ENCODE data around the gene TNIP2. TPM values are rescaled to one million over a fixed set of nuclear protein-coding genes. Genes with fewer than 3 reads are reported as not detected.

Gene TNIP2
- total RNA-seq, 4 donors from 2014 or later = 91.8 to 203 (median 129) TPM

GRCh38 chr4:2757426-2757825 lies 1.3 kb upstream of the TNIP2 start:
- intact Hi-C loops (cut with DNase I; ENCODE audit: low total_unique reads) = no loop called here
- in situ Hi-C loops (cut with MboI; ENCODE audit: low pct_ligation_motif_present in 1 of 4, low pct_unique_long_range_greater_than_20kb in 1 of 4, low sequenced_read_pairs in 3 of 4) = loop anchor here in 2 of 4 donors (25.0 kb wide), 1 partner anchor 180 kb away; no protein-coding TSS in a partner anchor
- Histone ChIP-seq H3K27ac (no peak overlapping the region), H3K9me3 (no peaks in the 10 kb centered on the region), H3K4me3 (no peak overlapping the region), H3K27me3 (no peaks in the 10 kb centered on the region), H3K36me3 (no peaks in the 10 kb centered on the region), H3K4me1 (peaks cover 14 to 57% (median 39%) of the 10 kb centered on the region in 4 donors)
- TF ChIP-seq POLR2AphosphoS5 (IDR thresholded peaks at IDR 0.05) = no peak
- TF ChIP-seq EP300 (IDR thresholded peaks at IDR 0.05; ENCODE audit: low read depth) = no peak
- no peak for TF ChIP-seq POLR2A (IDR thresholded peaks at IDR 0.05)
- TF ChIP-seq CTCF (IDR thresholded peaks at IDR 0.05) = no peak
- WGBS, 2 donors (ENCODE audit: low coverage in 1 of 2) = 67 to 98% methylated on average over 1 to 3 of the region's 3 CpGs
- DNase-seq = no peak

- WGBS, 2 donors (ENCODE audit: low coverage in 1 of 2) = 44 to 71% methylated on average over 2 to 25 of the region's 25 CpGs
- peaks cover 14 to 55% (median 35%) of the 10 kb centered on the region in 4 donors for H3K4me1 ChIP-seq
These were observed 685 bp upstream of the TNIP2 start for GRCh38 chr4:2756691-2757350.

GRCh38 chr4:2754848-2755819 lies 1.0 kb downstream of the TNIP2 start:
- no peak for TF ChIP-seq POLR2A (IDR thresholded peaks at IDR 0.05)
- no peak for TF ChIP-seq POLR2AphosphoS5 (IDR thresholded peaks at IDR 0.05)
- no peak for TF ChIP-seq CTCF (IDR thresholded peaks at IDR 0.05)
- TF ChIP-seq EP300 (IDR thresholded peaks at IDR 0.05; ENCODE audit: low read depth) = no peak
- peak overlapping the region; percentile 89 to 97 (median 90) for H3K27ac ChIP-seq
- H3K4me3 ChIP-seq = peak overlapping the region; percentile 53 to 86 (median 68)
- in situ Hi-C loops (cut with MboI; ENCODE audit: low pct_ligation_motif_present in 1 of 4, low pct_unique_long_range_greater_than_20kb in 1 of 4, low sequenced_read_pairs in 3 of 4) = loop anchor here in 2 of 4 donors (25.0 kb wide), 1 partner anchor 182 kb away; no protein-coding TSS in a partner anchor
- H3K27me3 ChIP-seq = no peaks in the 10 kb centered on the region
- no peak for DNase-seq
- peaks cover 16 to 58% (median 36%) of the 10 kb centered on the region in 4 donors for H3K4me1 ChIP-seq
- H3K9me3 ChIP-seq = no peaks in the 10 kb centered on the region
- intact Hi-C loops (cut with DNase I; ENCODE audit: low total_unique reads) = no loop called here
- WGBS, 2 donors (ENCODE audit: low coverage in 1 of 2) = 51% methylated on average over 22 of the region's 23 CpGs; no CpG with 5 or more reads in 1 of the 2 donors
- no peaks in the 10 kb centered on the region for H3K36me3 ChIP-seq

More at GRCh38 chr4:2756691-2757350, 685 bp upstream of the TNIP2 start:
- H3K9me3 ChIP-seq = no peaks in the 10 kb centered on the region
- peak overlapping the region; percentile 84 to 97 (median 90) for H3K27ac ChIP-seq
- intact Hi-C loops (cut with DNase I; ENCODE audit: low total_unique reads) = no loop called here
- no peak for DNase-seq
- in situ Hi-C loops (cut with MboI; ENCODE audit: low pct_ligation_motif_present in 1 of 4, low pct_unique_long_range_greater_than_20kb in 1 of 4, low sequenced_read_pairs in 3 of 4) = loop anchor here in 2 of 4 donors (25.0 kb wide), 1 partner anchor 180 kb away; no protein-coding TSS in a partner anchor
- no peaks in the 10 kb centered on the region for H3K36me3 ChIP-seq
- TF ChIP-seq POLR2AphosphoS5 (IDR thresholded peaks at IDR 0.05) = no peak
- TF ChIP-seq EP300 (IDR thresholded peaks at IDR 0.05; ENCODE audit: low read depth) = no peak
- peak; percentile 36 for TF ChIP-seq POLR2A (IDR thresholded peaks at IDR 0.05)
- no peak for TF ChIP-seq CTCF (IDR thresholded peaks at IDR 0.05)
- no peaks in the 10 kb centered on the region for H3K27me3 ChIP-seq
- peak overlapping the region in 3 of 4 donors; percentile 10 to 86 (median 47) for H3K4me3 ChIP-seq

- no peak overlapping the region for H3K4me3 ChIP-seq
- WGBS, 2 donors (ENCODE audit: low coverage in 1 of 2) = 97% methylated on average over 4 of the region's 4 CpGs; no CpG with 5 or more reads in 1 of the 2 donors
- no peak for DNase-seq
- peaks cover 16 to 48% (median 34%) of the 10 kb centered on the region in 4 donors for H3K4me1 ChIP-seq
- no peak overlapping the region for H3K27ac ChIP-seq
- in situ Hi-C loops (cut with MboI; ENCODE audit: low pct_ligation_motif_present in 1 of 4, low pct_unique_long_range_greater_than_20kb in 1 of 4, low sequenced_read_pairs in 3 of 4) = loop anchor here in 2 of 4 donors (25.0 kb wide), 1 partner anchor 184 kb away; no protein-coding TSS in a partner anchor
- TF ChIP-seq EP300 (IDR thresholded peaks at IDR 0.05; ENCODE audit: low read depth) (no peak), POLR2A (IDR thresholded peaks at IDR 0.05) (no peak), POLR2AphosphoS5 (IDR thresholded peaks at IDR 0.05) (no peak), CTCF (IDR thresholded peaks at IDR 0.05) (no peak)
- no peaks in the 10 kb centered on the region for H3K27me3 ChIP-seq
- intact Hi-C loops (cut with DNase I; ENCODE audit: low total_unique reads) = no loop called here
- H3K9me3 ChIP-seq = no peaks in the 10 kb centered on the region
- no peaks in the 10 kb centered on the region for H3K36me3 ChIP-seq
These were observed 2.7 kb downstream of the TNIP2 start for GRCh38 chr4:2753436-2753835.

Measured in transverse colon (tissue), 4 donors.